Memory B cell (primary cell): ENCODE data around the gene CACNA1B.
"Not testable (repeated sequence)": the region's sequence is repeated elsewhere in the genome, so short reads cannot be mapped to it uniquely, and the experiment has no call there.

Experiments used
- ATAC-seq: fragments of 150-1000 bp; cut with Tn5 transposase; 2 replicates; pipeline ENCODE4 v1.10.0; 2021; ENCODE audit warnings: low read depth, mild to moderate bottlenecking, moderate library complexity
- DNase-seq, 2 donors: peaks; one replicate each; pipeline ENCODE4 v3.0.0; 2022; ENCODE audit warnings: low spot score in 2 of 2
- H3K27ac Mint-ChIP-seq: one replicate; pipeline ENCODE4 v1.8.0; 2022; ENCODE audit warnings: mild to moderate bottlenecking, moderate library complexity, mixed read lengths
- H3K27me3 Mint-ChIP-seq: one replicate; pipeline ENCODE4 v1.8.0; 2022; ENCODE audit warnings: mixed read lengths
- H3K36me3 Mint-ChIP-seq: one replicate; pipeline ENCODE4 v1.8.0; 2022; ENCODE audit warnings: mild to moderate bottlenecking, mixed read lengths
- H3K4me1 Mint-ChIP-seq: one replicate; pipeline ENCODE4 v1.8.0; 2022; ENCODE audit warnings: mixed read lengths
- H3K4me3 Mint-ChIP-seq: one replicate; pipeline ENCODE4 v1.8.0; 2022; ENCODE audit warnings: mild to moderate bottlenecking, moderate library complexity, mixed read lengths
- H3K9me3 Mint-ChIP-seq: one replicate; pipeline ENCODE4 v1.8.0; 2022; ENCODE audit warnings: mixed read lengths

Gene CACNA1B

DNA sequence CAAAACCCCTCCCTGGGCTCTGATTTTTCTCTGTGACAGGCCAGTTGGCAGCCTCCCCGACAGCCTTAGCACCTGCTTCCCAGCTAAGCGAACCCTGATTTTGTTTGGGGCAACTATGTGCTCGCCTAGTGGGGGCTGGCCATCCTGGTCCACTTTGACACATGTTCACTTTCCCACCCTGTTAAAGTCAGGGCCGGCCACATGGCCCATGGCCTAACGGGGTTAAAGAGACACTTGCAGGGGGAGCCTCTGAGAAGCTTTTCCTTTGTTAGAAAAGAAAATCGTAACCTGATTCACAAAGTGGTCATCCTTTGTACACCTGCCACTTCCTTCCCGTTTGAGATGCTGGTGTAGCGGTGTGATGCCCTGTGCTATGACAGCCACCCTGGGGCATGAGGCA, 1.3 kb upstream of the CACNA1B start:
- Mint-ChIP-seq H3K36me3 (peaks cover 2% of the 10 kb centered on the region), H3K9me3 (peaks cover 3% of the 10 kb centered on the region), H3K4me3 (peak overlapping the region; percentile 66)

DNA sequence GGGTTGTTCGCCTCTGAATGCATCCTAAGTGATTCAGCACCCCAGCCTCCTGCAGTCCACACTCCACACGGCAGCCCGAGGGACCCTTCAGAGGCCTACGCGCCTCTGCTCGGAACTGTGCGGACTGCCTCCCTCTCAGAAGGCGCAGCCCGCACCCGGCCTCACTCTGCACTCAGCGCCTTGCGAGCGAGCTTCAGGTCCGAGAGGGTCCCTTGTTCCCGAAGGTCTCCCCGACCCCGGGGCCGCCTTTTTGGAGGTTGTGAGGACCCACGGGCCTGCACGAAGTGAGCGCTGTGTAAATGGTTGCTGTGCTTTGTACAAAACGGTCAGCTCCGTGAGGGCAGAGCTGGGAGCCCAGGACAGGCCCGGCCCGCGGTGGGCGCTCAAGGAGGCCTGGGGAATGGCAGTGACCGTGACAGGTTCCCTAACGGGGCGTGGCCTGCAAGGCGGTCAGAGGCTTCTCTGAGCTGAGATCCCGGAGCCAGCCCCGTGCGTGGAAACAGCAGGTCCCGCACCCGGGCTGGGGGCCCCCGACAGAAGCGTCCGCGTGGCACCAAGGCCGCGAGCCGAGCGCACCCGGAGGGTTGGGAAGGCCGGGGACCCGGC, 698 bp upstream of the CACNA1B start:
- Mint-ChIP-seq H3K4me1 (no peaks in the 10 kb centered on the region), H3K27ac (no peak overlapping the region), H3K9me3 (peaks cover 3% of the 10 kb centered on the region), H3K27me3 (peaks cover 21% of the 10 kb centered on the region), H3K36me3 (peaks cover 2% of the 10 kb centered on the region), H3K4me3 (no peak overlapping the region)
- no peak for ATAC-seq
- DNase-seq = no peak

More for the DNA sequence above, 1.3 kb upstream of the CACNA1B start:
- no peak for ATAC-seq
- no peaks in the 10 kb centered on the region for H3K4me1 Mint-ChIP-seq
- no peak for DNase-seq
- H3K27ac Mint-ChIP-seq = no peak overlapping the region
- H3K27me3 Mint-ChIP-seq = peaks cover 17% of the 10 kb centered on the region

GRCh38 chr9:137878146-137878941, 762 bp downstream of the CACNA1B start:
- DNase-seq (peak in 1 of 2 donors; percentile 44), ATAC-seq (peak; percentile 53)
- Mint-ChIP-seq H3K27ac (no peak overlapping the region), H3K27me3 (peaks cover 23% of the 10 kb centered on the region), H3K4me1 (no peaks in the 10 kb centered on the region), H3K36me3 (peaks cover 2% of the 10 kb centered on the region), H3K4me3 (no peak overlapping the region), H3K9me3 (peaks cover 3% of the 10 kb centered on the region)

GRCh38 chr9:137879052-137879451, 1.5 kb downstream of the CACNA1B start:
- peaks cover 20% of the 10 kb centered on the region for H3K27me3 Mint-ChIP-seq
- no peaks in the 10 kb centered on the region for H3K4me1 Mint-ChIP-seq
- H3K36me3 Mint-ChIP-seq = peaks cover 2% of the 10 kb centered on the region
- peaks cover under 1% of the 10 kb centered on the region for H3K9me3 Mint-ChIP-seq
- H3K4me3 Mint-ChIP-seq = peak overlapping the region; percentile 43
- no peak for DNase-seq
- H3K27ac Mint-ChIP-seq = no peak overlapping the region
- no peak for ATAC-seq

GRCh38 chr9:137879566-137880150, 2.1 kb downstream of the CACNA1B start:
- Mint-ChIP-seq H3K4me1 (no peaks in the 10 kb centered on the region), H3K27me3 (peaks cover 20% of the 10 kb centered on the region), H3K4me3 (no peak overlapping the region), H3K9me3 (no peaks in the 10 kb centered on the region), H3K36me3 (peaks cover 2% of the 10 kb centered on the region), H3K27ac (no peak overlapping the region)
- ATAC-seq (no peak), DNase-seq (no peak)

DNA sequence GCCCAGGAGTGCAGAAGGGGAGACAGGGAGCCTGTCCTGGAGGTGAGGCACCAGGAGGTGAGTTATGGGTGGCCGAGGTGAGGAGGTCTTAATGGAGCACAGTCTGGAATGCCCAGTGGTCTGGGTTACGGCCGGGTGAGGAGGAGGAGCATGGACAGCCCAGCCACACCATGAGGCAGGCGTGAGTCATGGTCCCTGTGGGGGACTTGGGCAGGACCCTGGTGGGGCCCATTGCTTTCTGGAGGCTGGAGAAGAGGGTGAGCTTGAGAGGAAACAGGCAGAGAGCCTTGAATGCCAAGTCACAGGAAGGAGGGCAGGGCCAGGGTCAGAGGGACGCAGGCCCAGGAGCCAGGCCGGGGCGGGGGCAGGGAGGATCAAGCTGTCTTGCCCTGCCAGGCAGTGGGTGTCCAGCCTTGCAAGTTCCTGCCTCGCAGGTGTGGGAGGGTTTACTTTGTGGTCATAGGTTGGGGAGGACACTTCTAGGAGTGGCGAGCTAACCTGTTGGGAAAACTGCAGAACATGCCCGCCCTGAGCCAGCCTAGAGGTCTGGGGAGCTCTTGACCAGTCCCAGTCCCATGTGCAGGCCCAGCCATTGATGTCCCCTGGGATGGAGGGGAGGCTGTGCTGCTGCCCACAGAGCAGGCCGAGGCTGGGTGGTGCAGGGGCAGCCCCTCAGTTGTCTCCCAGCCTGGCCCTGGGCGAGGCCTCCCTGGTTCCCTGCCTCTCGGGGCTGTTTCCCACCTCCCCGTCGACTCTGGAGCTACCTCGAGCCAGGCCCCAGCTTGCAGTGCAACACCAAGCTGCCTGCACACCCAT, 2.8 kb downstream of the CACNA1B start:
- peaks cover 2% of the 10 kb centered on the region for H3K36me3 Mint-ChIP-seq
- ATAC-seq = no peak

GRCh38 chr9:137880976-137881530, 3.5 kb downstream of the CACNA1B start:
- no peaks in the 10 kb centered on the region for H3K9me3 Mint-ChIP-seq

More for the DNA sequence above, 2.8 kb downstream of the CACNA1B start:
- Mint-ChIP-seq H3K4me1 (no peaks in the 10 kb centered on the region), H3K4me3 (no peak overlapping the region), H3K27ac (no peak overlapping the region), H3K9me3 (no peaks in the 10 kb centered on the region), H3K27me3 (peaks cover 20% of the 10 kb centered on the region)
- no peak for DNase-seq

GRCh38 chr9:137881591-137882505, 4.3 kb downstream of the CACNA1B start:
- DNase-seq (no peak), ATAC-seq (no peak)
- Mint-ChIP-seq H3K4me1 (no peaks in the 10 kb centered on the region), H3K27me3 (peaks cover 18% of the 10 kb centered on the region), H3K27ac (no peak overlapping the region), H3K9me3 (no peaks in the 10 kb centered on the region), H3K4me3 (no peak overlapping the region), H3K36me3 (no peaks in the 10 kb centered on the region)

More at GRCh38 chr9:137880976-137881530, 3.5 kb downstream of the CACNA1B start:
- peaks cover 19% of the 10 kb centered on the region for H3K27me3 Mint-ChIP-seq
- ATAC-seq (no peak), DNase-seq (no peak)
- peaks cover 2% of the 10 kb centered on the region for H3K36me3 Mint-ChIP-seq
- H3K4me1 Mint-ChIP-seq = no peaks in the 10 kb centered on the region
- H3K4me3 Mint-ChIP-seq = no peak overlapping the region
- no peak overlapping the region for H3K27ac Mint-ChIP-seq

DNA sequence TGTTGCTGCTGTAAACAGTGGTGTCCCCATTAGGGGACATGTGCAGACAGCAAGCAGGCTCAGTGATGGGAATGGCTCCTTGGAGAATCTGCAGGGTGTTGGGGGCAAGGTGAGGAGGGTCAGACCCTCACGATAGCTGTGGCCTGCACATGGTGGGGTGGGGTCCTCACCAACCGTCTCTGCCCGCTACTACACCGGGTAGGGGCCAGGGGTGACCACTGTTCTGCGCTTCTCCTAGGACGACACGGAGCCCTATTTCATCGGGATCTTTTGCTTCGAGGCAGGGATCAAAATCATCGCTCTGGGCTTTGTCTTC, 4.9 kb downstream of the CACNA1B start:
- Mint-ChIP-seq H3K36me3 (no peaks in the 10 kb centered on the region), H3K27me3 (peaks cover 18% of the 10 kb centered on the region), H3K9me3 (no peaks in the 10 kb centered on the region), H3K4me1 (no peaks in the 10 kb centered on the region), H3K4me3 (no peak overlapping the region), H3K27ac (no peak overlapping the region)
- ATAC-seq = no peak
- DNase-seq = no peak

- not testable (repeated sequence) for H3K4me3 Mint-ChIP-seq, ATAC-seq, H3K27ac Mint-ChIP-seq, DNase-seq, H3K9me3 Mint-ChIP-seq, H3K36me3 Mint-ChIP-seq, H3K4me1 Mint-ChIP-seq
- H3K27me3 Mint-ChIP-seq = peaks cover 18% of the 10 kb centered on the region
Measured at GRCh38 chr9:137883977-137884376, 6.4 kb downstream of the CACNA1B start.

GRCh38 chr9:137884547-137884946, 7.0 kb downstream of the CACNA1B start:
- H3K9me3 Mint-ChIP-seq, ATAC-seq, H3K27ac Mint-ChIP-seq, H3K4me1 Mint-ChIP-seq, H3K36me3 Mint-ChIP-seq, DNase-seq, H3K4me3 Mint-ChIP-seq: not testable (repeated sequence)
- H3K27me3 Mint-ChIP-seq = peaks cover 18% of the 10 kb centered on the region

GRCh38 chr9:137885121-137885520, 7.5 kb downstream of the CACNA1B start:
- not testable (repeated sequence) for H3K4me3 Mint-ChIP-seq, H3K27ac Mint-ChIP-seq, ATAC-seq, DNase-seq, H3K9me3 Mint-ChIP-seq, H3K4me1 Mint-ChIP-seq, H3K36me3 Mint-ChIP-seq
- H3K27me3 Mint-ChIP-seq = peaks cover 16% of the 10 kb centered on the region

DNA sequence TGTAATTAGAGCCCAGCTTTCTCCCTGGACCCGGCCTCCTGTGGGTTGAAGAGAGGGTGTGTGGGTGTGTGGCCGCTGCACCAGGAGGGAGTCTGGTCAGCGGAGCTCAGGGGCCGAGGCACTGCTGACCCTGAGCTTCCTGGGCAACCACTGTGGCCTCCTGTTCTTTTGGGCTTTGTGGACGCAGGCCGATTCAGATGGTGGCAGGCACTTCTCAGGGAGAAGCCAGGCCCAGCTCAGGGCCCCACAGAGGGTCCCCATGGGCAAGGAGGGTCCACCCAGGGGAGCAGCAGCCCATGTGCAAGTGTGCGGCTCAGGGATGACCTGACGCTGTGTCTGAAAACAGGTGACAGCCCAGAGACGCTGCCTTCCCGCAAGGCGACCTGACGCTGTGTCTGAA, 11.0 kb downstream of the CACNA1B start:
- H3K27me3 Mint-ChIP-seq, H3K4me3 Mint-ChIP-seq, H3K36me3 Mint-ChIP-seq, ATAC-seq, H3K27ac Mint-ChIP-seq, H3K9me3 Mint-ChIP-seq, H3K4me1 Mint-ChIP-seq, DNase-seq: not testable (repeated sequence)
